ENCODE data around the gene SKAP1.
A peak's percentile ranks its signal among the peaks of the same experiment; 100 is the strongest.

Gene SKAP1

DNA sequence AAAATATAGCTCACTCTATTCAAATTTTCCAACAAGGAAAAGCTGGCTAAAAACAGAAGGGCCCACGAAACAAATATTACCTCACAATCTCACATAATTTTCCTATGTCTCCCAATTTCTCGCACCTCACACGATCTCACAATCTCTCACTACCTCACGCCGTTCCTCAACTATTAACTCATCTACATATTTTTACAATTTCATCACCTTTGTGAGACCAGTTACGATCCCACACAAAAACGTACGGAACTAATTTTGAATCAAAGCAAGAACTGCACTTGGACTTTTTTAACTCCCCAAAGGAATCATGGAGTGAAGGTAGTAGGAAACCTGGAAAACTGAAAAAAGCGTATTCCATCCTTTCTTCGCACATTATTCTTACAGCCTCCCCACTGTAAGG, 329.9 kb downstream of the SKAP1 start:
- TF ChIP-seq, protein P1, sequence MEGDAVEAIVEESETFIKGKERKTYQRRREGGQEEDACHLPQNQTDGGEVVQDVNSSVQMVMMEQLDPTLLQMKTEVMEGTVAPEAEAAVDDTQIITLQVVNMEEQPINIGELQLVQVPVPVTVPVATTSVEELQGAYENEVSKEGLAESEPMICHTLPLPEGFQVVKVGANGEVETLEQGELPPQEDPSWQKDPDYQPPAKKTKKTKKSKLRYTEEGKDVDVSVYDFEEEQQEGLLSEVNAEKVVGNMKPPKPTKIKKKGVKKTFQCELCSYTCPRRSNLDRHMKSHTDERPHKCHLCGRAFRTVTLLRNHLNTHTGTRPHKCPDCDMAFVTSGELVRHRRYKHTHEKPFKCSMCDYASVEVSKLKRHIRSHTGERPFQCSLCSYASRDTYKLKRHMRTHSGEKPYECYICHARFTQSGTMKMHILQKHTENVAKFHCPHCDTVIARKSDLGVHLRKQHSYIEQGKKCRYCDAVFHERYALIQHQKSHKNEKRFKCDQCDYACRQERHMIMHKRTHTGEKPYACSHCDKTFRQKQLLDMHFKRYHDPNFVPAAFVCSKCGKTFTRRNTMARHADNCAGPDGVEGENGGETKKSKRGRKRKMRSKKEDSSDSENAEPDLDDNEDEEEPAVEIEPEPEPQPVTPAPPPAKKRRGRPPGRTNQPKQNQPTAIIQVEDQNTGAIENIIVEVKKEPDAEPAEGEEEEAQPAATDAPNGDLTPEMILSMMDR (IDR thresholded peaks at IDR 0.05; ENCODE audit: insufficient read depth, low read depth, low read length, missing control alignments): no peak
- no peak for DNase-seq (ENCODE audit: low read depth)
- H3K4me3 ChIP-seq (ENCODE audit: low read depth, low read length): peak overlapping the region; percentile 97

GRCh38 chr17:48095611-48096010, 334.4 kb downstream of the SKAP1 start:
- TF ChIP-seq, protein P1 (IDR thresholded peaks at IDR 0.05; ENCODE audit: insufficient read depth, low read depth, low read length, missing control alignments): no peak
- H3K4me3 ChIP-seq (ENCODE audit: low read depth, low read length): no peak overlapping the region
- DNase-seq (ENCODE audit: low read depth): no peak

DNA sequence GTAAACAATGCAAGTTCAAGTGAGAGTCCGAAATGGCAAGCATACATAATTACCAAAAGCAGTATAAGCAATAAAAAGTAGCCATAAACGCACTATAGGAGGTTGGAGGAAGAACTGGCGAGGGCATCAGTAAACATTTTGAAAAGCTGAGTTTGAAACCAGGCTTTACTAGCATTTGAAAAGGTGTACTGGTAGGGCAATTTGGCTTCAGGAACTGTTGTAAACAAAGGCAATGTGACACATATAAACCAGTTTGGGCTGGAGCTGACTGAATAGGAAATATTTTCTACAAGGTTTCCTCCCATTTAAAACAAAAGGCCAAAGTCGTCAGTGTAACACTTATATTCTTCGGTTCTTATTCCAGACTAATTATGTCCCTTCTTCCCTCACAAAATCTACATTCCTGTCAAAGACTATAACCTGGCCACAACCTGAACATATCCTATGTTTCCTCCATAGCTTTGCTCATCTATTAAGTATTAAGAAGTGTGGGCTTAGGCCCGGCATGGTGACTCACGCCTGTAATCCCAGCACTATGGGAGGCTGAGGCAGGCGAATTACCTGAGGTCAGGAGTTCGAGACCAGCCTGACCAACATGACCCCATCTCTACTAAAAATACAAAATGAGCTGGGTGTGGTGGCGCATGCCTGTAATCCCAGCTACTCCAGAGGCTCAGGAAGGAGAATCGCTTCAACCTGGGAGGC, 336.5 kb downstream of the SKAP1 start:
- H3K4me3 ChIP-seq (ENCODE audit: low read depth, low read length): no peak overlapping the region
- TF ChIP-seq, protein P1 (IDR thresholded peaks at IDR 0.05; ENCODE audit: insufficient read depth, low read depth, low read length, missing control alignments): no peak
- no peak for DNase-seq (ENCODE audit: low read depth)

DNA sequence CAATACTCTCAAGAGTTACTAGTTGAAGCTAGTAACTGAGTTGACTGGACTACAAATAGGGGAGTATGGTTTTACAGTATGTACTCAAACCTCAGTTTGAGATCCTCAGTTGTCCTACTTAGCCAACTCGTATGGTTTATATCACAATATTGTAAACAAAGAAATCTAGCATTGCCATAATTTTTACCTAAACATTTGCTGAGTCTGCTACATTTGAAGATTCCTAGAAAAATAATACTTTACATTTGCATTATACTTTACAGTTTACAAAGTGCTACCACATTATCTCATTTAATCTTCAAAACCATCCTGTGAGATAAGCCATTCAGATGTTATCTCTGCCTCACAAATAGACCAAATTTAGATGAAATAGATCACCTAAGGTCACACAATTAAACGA, 345.1 kb downstream of the SKAP1 start:
- no peak for DNase-seq (ENCODE audit: low read depth)
- TF ChIP-seq, protein P1 (IDR thresholded peaks at IDR 0.05; ENCODE audit: insufficient read depth, low read depth, low read length, missing control alignments): no peak
- H3K4me3 ChIP-seq (ENCODE audit: low read depth, low read length): no peak overlapping the region
